ENCODE results near the gene RAB3A. TPM values are rescaled to one million over a fixed set of nuclear protein-coding genes. Genes with fewer than 3 reads are reported as not detected.

The RAB3A gene
- total RNA-seq, 1 experiment from 2014 or later = 2.5 TPM

GRCh38 chr19:18173054-18173571, 30.7 kb downstream of the RAB3A start:
- Histone ChIP-seq H3K27ac (ENCODE audit: low read length) (peak overlapping the region; percentile 42), H3K36me3 (ENCODE audit: insufficient read depth, low read length) (0 out of 2 replicates have a peak, but pooled peaks cover 5% of the 10 kb centered on the region), H3K79me2 (ENCODE audit: low read length) (no peaks in the 10 kb centered on the region), H3K9me3 (ENCODE audit: low read length) (no peaks in the 10 kb centered on the region), H3K27me3 (ENCODE audit: low read length) (no peaks in the 10 kb centered on the region), H3K9me2 (replicated peaks; ENCODE audit: insufficient read depth, low read length) (no peaks in the 10 kb centered on the region), H3K4me1 (ENCODE audit: low read length) (peaks cover 66% of the 10 kb centered on the region), H3K9ac (ENCODE audit: low read length) (peak overlapping the region; percentile 77), H4K20me1 (ENCODE audit: insufficient read depth, low read depth, low read length) (no peaks in the 10 kb centered on the region), H2AFZ (ENCODE audit: low read length) (no peak overlapping the region), H3K4me2 (ENCODE audit: low read depth, low read length, poor library complexity, severe bottlenecking) (peak overlapping the region; percentile 89), H3K4me3 (ENCODE audit: low read length) (peak overlapping the region; percentile 76; the same call in 1 of the 2 replicates)
- peak; percentile 56 for DNase-seq

DNA sequence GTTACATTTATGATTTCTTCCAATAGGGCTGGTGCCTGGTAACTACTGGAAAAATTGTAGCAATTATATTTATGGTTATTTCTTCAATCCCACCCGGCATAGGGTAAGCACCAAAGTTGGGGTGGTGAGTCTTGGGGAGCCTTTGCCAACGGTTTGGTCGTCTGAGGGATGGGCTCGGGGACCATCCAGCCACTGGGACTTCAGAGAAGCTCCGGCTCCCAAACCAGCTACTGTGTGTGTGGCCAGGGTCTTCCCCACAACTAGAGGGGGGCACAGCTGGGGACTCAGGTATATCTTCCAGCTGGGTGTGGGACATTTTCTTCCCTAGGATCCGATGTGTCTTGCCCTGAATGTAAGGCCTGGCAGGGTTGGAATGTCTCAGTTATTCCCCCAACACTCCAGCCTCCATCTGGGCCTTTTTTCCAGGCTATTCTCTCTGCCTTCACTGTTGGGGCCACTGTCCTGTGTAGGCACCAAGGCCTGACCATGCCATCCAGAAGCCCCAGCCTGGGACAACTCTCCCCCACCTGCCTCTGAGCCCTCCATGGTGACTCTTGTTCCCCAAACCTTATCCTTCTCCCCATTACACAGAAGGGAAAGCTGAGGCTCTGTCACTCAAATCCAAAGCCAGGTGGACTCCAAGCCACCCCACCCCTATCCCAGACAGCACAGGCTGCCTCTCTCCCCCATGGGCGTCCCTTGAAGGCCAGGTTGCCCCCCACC, 31.4 kb downstream of the RAB3A start:
- no peaks in the 10 kb centered on the region for H3K9me3 ChIP-seq (ENCODE audit: low read length)
- peaks cover 69% of the 10 kb centered on the region for H3K4me1 ChIP-seq (ENCODE audit: low read length)
- no peak for DNase-seq
- peaks cover 7% of the 10 kb centered on the region; the same call in 1 of the 2 replicates for H3K36me3 ChIP-seq (ENCODE audit: insufficient read depth, low read length)
- peak overlapping the region; percentile 77; the same call in 1 of the 2 replicates for H3K9ac ChIP-seq (ENCODE audit: low read length)
- H3K27me3 ChIP-seq (ENCODE audit: low read length) = no peaks in the 10 kb centered on the region
- no peaks in the 10 kb centered on the region for H3K9me2 ChIP-seq (replicated peaks; ENCODE audit: insufficient read depth, low read length)
- H3K27ac ChIP-seq (ENCODE audit: low read length) = peak overlapping the region; percentile 42
- H3K4me2 ChIP-seq (ENCODE audit: low read depth, low read length, poor library complexity, severe bottlenecking) = peak overlapping the region; percentile 89
- H3K4me3 ChIP-seq (ENCODE audit: low read length) = no peak overlapping the region; the same call in 1 of the 2 replicates
- H4K20me1 ChIP-seq (ENCODE audit: insufficient read depth, low read depth, low read length) = no peaks in the 10 kb centered on the region
- no peaks in the 10 kb centered on the region for H3K79me2 ChIP-seq (ENCODE audit: low read length)
- H2AFZ ChIP-seq (ENCODE audit: low read length) = no peak overlapping the region

DNA sequence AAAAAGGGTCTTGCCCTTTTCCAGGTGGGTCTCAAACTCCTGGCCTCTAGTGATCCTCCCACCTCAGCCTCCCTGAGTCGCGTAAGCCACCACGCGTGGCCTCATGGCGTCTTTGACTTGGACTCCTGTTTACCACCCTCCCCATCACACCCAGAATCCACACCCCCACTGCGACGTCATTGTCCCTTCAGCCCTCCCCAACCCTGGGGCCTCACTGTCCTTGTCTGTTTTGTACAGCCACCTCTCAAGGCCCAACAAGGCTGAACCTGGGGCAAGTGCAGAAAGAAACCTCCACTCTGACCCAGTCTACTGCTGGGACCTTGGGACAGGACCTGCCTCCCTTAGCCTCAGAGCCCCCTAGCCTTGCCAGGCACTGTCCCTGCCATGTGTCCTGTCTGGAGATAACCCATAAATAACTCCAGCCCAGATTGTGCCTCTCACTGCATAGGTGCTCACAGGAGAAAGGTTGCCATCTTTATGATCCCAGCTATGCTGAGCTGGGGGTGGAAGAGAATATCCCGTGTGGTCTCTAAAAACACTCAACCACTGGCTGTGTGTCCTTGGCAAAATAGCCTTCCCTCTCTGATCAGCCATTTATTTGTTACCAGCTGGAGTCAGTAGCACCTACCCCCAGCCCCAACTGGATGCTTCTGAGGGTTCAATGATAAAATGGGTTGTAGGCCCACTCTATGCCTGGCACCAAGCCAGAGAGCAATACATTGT, 32.1 kb downstream of the RAB3A start:
- peaks cover 7% of the 10 kb centered on the region; the same call in 1 of the 2 replicates for H3K36me3 ChIP-seq (ENCODE audit: insufficient read depth, low read length)
- H3K9me2 ChIP-seq (replicated peaks; ENCODE audit: insufficient read depth, low read length) = no peaks in the 10 kb centered on the region
- no peak overlapping the region for H2AFZ ChIP-seq (ENCODE audit: low read length)
- H3K27ac ChIP-seq (ENCODE audit: low read length) = peak overlapping the region; percentile 85
- H3K9me3 ChIP-seq (ENCODE audit: low read length) = no peaks in the 10 kb centered on the region
- H4K20me1 ChIP-seq (ENCODE audit: insufficient read depth, low read depth, low read length) = no peaks in the 10 kb centered on the region
- H3K27me3 ChIP-seq (ENCODE audit: low read length) = no peaks in the 10 kb centered on the region
- no peak overlapping the region for H3K4me3 ChIP-seq (ENCODE audit: low read length)
- H3K79me2 ChIP-seq (ENCODE audit: low read length) = no peaks in the 10 kb centered on the region
- H3K4me1 ChIP-seq (ENCODE audit: low read length) = peaks cover 69% of the 10 kb centered on the region
- peak overlapping the region; percentile 66 for H3K4me2 ChIP-seq (ENCODE audit: low read depth, low read length, poor library complexity, severe bottlenecking)
- H3K9ac ChIP-seq (ENCODE audit: low read length) = peak overlapping the region; percentile 26
- peak; percentile 55 for DNase-seq

DNA sequence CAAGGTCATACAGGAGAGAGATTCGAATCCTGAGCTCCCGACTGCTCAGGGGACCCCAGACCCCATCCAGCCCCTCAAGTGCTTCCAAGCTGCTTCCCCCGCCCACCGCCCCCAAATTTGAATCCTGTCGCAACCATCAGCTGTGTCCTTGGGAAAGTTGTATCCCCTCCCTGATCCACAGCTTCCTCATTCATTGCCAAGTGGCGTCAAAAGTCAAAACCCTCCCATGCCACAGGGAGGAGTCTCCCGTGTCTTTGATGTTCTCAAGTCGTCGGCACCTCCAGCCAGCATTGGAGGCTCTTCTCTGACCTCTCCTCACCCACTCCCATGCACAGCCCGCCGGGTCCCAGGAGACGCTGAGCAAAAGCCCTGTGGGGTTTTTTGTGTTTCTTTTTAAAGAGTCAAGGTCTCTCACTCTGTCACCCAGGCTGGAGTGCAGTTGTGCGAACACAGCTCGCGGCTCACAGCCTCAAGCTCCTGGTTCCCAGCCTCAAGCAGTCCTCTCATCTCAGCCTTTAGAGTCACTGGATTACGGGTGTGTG, 33.1 kb downstream of the RAB3A start:
- Histone ChIP-seq H4K20me1 (ENCODE audit: insufficient read depth, low read depth, low read length) (no peaks in the 10 kb centered on the region), H3K9ac (ENCODE audit: low read length) (peak overlapping the region; percentile 57), H2AFZ (ENCODE audit: low read length) (no peak overlapping the region), H3K27ac (ENCODE audit: low read length) (peak overlapping the region; percentile 85), H3K4me1 (ENCODE audit: low read length) (peaks cover 69% of the 10 kb centered on the region), H3K9me3 (ENCODE audit: low read length) (no peaks in the 10 kb centered on the region), H3K9me2 (replicated peaks; ENCODE audit: insufficient read depth, low read length) (no peaks in the 10 kb centered on the region), H3K4me3 (ENCODE audit: low read length) (peak overlapping the region; percentile 35; the same call in 1 of the 2 replicates), H3K79me2 (ENCODE audit: low read length) (no peaks in the 10 kb centered on the region), H3K27me3 (ENCODE audit: low read length) (no peaks in the 10 kb centered on the region), H3K4me2 (ENCODE audit: low read depth, low read length, poor library complexity, severe bottlenecking) (peak overlapping the region; percentile 66), H3K36me3 (ENCODE audit: insufficient read depth, low read length) (peaks cover 7% of the 10 kb centered on the region; the same call in 1 of the 2 replicates)
- peak; percentile 89 for DNase-seq

GRCh38 chr19:18168673-18169381, 35.0 kb downstream of the RAB3A start:
- peak overlapping the region; percentile 85 for H3K27ac ChIP-seq (ENCODE audit: low read length)
- H3K9me2 ChIP-seq (replicated peaks; ENCODE audit: insufficient read depth, low read length) = no peaks in the 10 kb centered on the region
- H4K20me1 ChIP-seq (ENCODE audit: insufficient read depth, low read depth, low read length) = no peaks in the 10 kb centered on the region
- H3K27me3 ChIP-seq (ENCODE audit: low read length) = no peaks in the 10 kb centered on the region
- peak overlapping the region; percentile 64 for H3K4me2 ChIP-seq (ENCODE audit: low read depth, low read length, poor library complexity, severe bottlenecking)
- peaks cover 55% of the 10 kb centered on the region for H3K4me1 ChIP-seq (ENCODE audit: low read length)
- H3K9ac ChIP-seq (ENCODE audit: low read length) = no peak overlapping the region
- no peak overlapping the region for H3K4me3 ChIP-seq (ENCODE audit: low read length)
- H3K79me2 ChIP-seq (ENCODE audit: low read length) = no peaks in the 10 kb centered on the region
- DNase-seq = no peak
- peaks cover 7% of the 10 kb centered on the region; the same call in 1 of the 2 replicates for H3K36me3 ChIP-seq (ENCODE audit: insufficient read depth, low read length)
- H3K9me3 ChIP-seq (ENCODE audit: low read length) = no peaks in the 10 kb centered on the region
- no peak overlapping the region for H2AFZ ChIP-seq (ENCODE audit: low read length)

DNA sequence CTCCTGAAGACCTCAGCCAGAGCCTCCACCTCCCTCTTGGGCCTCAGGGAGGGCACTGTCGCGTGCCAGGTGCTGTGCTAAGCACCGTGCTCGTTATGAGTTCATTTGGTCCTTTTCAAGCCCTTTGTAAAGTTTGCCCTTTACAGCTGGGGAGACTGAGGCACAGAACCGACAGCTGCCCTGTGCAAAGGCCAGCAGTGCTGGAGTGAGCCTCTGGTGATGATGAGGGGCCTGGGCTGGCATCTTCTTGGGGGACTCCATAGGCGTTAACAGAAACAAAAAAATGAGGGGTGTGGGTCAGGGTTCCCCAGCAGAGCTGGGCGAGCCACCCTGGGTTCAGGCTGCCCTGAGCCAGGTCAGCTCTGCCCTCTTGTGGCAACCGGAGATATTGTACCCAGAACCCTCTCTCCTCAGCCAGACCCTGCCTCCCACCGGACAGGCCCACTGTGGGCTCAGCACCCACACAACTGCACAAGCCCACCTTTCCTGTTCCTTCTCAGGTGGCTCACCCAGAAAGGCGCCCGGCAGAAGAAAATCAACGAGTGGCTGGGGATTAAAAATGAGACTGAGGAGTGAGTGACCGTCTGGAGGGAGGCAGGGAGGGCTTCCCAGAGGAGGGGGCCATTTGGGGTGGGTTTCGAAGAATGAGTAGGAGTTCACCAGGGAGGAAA, 35.7 kb downstream of the RAB3A start:
- Histone ChIP-seq H3K9me2 (replicated peaks; ENCODE audit: insufficient read depth, low read length) (no peaks in the 10 kb centered on the region), H3K4me2 (ENCODE audit: low read depth, low read length, poor library complexity, severe bottlenecking) (no peak overlapping the region), H3K79me2 (ENCODE audit: low read length) (no peaks in the 10 kb centered on the region), H3K4me3 (ENCODE audit: low read length) (no peak overlapping the region), H3K36me3 (ENCODE audit: insufficient read depth, low read length) (peaks cover 10% of the 10 kb centered on the region; the same call in 1 of the 2 replicates), H3K27me3 (ENCODE audit: low read length) (no peaks in the 10 kb centered on the region), H4K20me1 (ENCODE audit: insufficient read depth, low read depth, low read length) (no peaks in the 10 kb centered on the region), H3K27ac (ENCODE audit: low read length) (no peak overlapping the region), H3K9me3 (ENCODE audit: low read length) (no peaks in the 10 kb centered on the region), H2AFZ (ENCODE audit: low read length) (no peak overlapping the region), H3K4me1 (ENCODE audit: low read length) (peaks cover 47% of the 10 kb centered on the region), H3K9ac (ENCODE audit: low read length) (no peak overlapping the region)
- DNase-seq = peak; percentile 90

DNA sequence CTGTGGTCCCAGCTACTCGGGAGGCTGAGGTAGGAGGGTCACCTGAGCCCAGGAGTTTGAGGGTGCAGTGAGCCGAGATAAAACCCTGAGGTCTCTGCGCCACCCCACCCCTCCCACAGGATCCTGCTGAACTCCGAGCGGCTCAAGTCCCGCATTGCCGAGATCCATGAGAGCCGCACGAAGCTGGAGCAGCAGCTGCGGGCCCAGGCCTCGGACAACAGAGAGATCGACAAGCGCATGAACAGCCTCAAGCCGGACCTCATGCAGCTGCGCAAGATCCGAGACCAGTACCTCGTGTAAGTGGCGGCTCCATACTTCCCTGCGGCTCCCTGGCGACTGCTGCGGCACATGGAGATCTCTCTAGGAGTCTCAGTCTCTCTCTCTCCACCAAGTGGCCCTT, 36.8 kb downstream of the RAB3A start:
- Histone ChIP-seq H3K9me3 (ENCODE audit: low read length) (no peaks in the 10 kb centered on the region), H3K9me2 (replicated peaks; ENCODE audit: insufficient read depth, low read length) (no peaks in the 10 kb centered on the region), H3K79me2 (ENCODE audit: low read length) (no peaks in the 10 kb centered on the region), H3K9ac (ENCODE audit: low read length) (no peak overlapping the region), H3K4me2 (ENCODE audit: low read depth, low read length, poor library complexity, severe bottlenecking) (no peak overlapping the region), H3K36me3 (ENCODE audit: insufficient read depth, low read length) (peaks cover 11% of the 10 kb centered on the region; the same call in 1 of the 2 replicates), H2AFZ (ENCODE audit: low read length) (no peak overlapping the region), H3K27ac (ENCODE audit: low read length) (no peak overlapping the region), H3K4me3 (ENCODE audit: low read length) (no peak overlapping the region), H4K20me1 (ENCODE audit: insufficient read depth, low read depth, low read length) (no peaks in the 10 kb centered on the region), H3K27me3 (ENCODE audit: low read length) (no peaks in the 10 kb centered on the region), H3K4me1 (ENCODE audit: low read length) (peaks cover 36% of the 10 kb centered on the region)
- DNase-seq = no peak
